Activated T-helper 1 cell treated with anti-CD3 and anti-CD28 coated beads, Interleukin-12 subunit alpha, Interleukin-12 subunit beta, Interleukin-2, Interleukin-4 antibody, amounts not matched to agents 30 ng/mL and 10 ng/mL and 1 ng/mL, durations not matched to agents 14 hours and 24 hours and 36 hours (primary cell): ENCODE results near the gene ARHGAP12. TPM values are rescaled to one million over a fixed set of nuclear protein-coding genes. Genes with fewer than 3 reads are reported as not detected.

Experiments
- DNase-seq: peaks from one replicate; pipeline ENCODE4 v3.0.0; 2021; ENCODE audit warnings: low spot score
- H3K27ac Mint-ChIP-seq: one replicate; pipeline ENCODE4 v1.8.0; 2021; ENCODE audit warnings: mild to moderate bottlenecking, mixed read lengths
- H3K27me3 Mint-ChIP-seq: one replicate; pipeline ENCODE4 v1.8.0; 2022; ENCODE audit warnings: mild to moderate bottlenecking, moderate library complexity, mixed read lengths; ENCODE audit not compliant: insufficient read depth
- H3K36me3 Mint-ChIP-seq: one replicate; pipeline ENCODE4 v1.8.0; 2021; ENCODE audit warnings: low read depth, mixed read lengths
- H3K4me1 Mint-ChIP-seq: one replicate; pipeline ENCODE4 v1.8.0; 2021; ENCODE audit warnings: low read depth, mixed read lengths
- H3K4me3 Mint-ChIP-seq: one replicate; pipeline ENCODE4 v1.8.0; 2021; ENCODE audit warnings: mild to moderate bottlenecking, moderate library complexity, mixed read lengths
- H3K9me3 Mint-ChIP-seq: one replicate; pipeline ENCODE4 v1.8.0; 2021; ENCODE audit warnings: mixed read lengths
- intact Hi-C: fragments of 100-400 bp; cut with micrococcal nuclease; formaldehyde crosslinking; loops from one replicate; pipeline ENCODE4 v1.15.1; 2024
- total RNA-seq: library from RNA; stranded (reverse); gene quantifications from 2 replicates; pipeline ENCODE4 v1.2.3, GENCODE V29; 2022

Gene ARHGAP12
- total RNA-seq, 1 donor from 2014 or later = 3.5 TPM

DNA sequence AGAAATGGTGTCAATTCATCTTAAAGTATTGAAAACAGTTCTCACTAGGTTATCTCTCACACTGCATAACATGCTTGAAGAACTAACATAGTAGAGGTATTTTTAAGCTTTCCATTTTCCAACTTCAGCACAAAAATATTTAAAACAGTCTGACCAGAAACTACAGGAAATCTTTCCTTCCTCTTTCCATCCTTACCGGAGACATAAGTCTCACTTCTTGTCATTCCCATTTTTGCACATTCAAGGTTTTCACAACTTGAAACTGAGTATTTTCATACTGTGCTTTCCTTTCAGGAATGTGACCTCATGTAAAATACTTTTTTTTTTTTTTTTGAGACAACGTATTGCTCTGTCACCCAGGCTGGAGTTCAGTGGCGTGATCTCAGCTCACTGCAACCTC, 45.2 kb downstream of the ARHGAP12 start:
- intact Hi-C loops = no loop called here

DNA sequence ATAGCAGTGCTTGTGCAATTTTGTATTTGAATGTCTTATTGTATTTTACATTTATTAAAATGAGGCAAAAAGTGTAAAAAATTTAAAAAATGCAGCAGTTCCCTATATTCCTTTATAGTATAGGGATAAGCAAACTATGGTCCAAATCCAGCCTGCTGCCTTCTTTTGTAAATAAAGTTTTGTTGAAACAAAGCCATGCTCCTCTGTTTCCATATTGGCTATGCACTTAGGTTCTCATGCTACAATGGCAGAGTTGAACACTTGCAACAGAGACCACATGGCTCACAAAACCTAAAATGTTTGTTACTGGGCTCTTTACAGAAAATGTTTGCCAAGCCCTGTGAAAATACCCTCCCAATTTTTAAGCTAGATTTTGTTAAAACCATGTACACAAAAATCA, 50.1 kb downstream of the ARHGAP12 start:
- Mint-ChIP-seq H3K27me3 (peaks cover 4% of the 10 kb centered on the region), H3K4me1 (peaks cover 21% of the 10 kb centered on the region), H3K4me3 (no peak overlapping the region), H3K9me3 (no peaks in the 10 kb centered on the region), H3K36me3 (no peaks in the 10 kb centered on the region), H3K27ac (no peak overlapping the region)
- DNase-seq = no peak
- intact Hi-C loops = no loop called here

More for the DNA sequence above, 45.2 kb downstream of the ARHGAP12 start:
- DNase-seq = no peak
- Mint-ChIP-seq H3K4me1 (no peaks in the 10 kb centered on the region), H3K9me3 (no peaks in the 10 kb centered on the region), H3K27ac (no peak overlapping the region), H3K4me3 (no peak overlapping the region), H3K36me3 (peaks cover 1% of the 10 kb centered on the region), H3K27me3 (peaks cover 4% of the 10 kb centered on the region)

DNA sequence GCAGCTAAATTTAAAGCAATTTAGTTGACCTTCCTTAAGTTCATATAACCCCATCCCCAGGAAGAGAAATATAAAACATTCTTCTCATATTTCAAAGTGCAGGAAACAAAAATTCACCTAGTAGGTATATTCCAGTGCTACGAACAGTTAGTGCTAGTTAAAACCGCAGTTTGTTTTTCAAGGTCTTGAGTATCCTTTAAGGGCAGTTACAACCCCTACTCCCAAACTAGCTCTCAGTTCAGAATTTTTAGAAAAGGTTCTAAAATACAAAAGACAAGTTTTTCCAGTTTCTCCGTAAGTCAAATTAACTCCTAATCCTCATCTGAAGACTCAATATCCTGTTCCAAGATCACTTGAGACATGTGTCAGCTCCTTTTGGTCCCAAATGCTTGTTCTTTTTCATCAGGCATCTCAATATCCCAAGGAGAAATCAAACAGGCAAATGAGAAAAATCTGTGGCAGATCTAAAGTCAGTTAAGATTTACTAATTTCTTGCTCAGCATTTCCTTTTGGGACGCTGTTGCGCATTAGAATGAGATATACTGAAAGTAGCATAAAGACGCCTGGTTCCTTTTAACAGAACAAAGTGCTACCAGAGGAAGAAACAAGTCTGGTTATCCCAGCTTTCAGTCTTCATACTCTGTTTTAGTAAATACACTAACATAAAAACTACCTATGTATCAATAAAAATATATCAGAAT, 51.8 kb downstream of the ARHGAP12 start:
- peaks cover 21% of the 10 kb centered on the region for H3K4me1 Mint-ChIP-seq

DNA sequence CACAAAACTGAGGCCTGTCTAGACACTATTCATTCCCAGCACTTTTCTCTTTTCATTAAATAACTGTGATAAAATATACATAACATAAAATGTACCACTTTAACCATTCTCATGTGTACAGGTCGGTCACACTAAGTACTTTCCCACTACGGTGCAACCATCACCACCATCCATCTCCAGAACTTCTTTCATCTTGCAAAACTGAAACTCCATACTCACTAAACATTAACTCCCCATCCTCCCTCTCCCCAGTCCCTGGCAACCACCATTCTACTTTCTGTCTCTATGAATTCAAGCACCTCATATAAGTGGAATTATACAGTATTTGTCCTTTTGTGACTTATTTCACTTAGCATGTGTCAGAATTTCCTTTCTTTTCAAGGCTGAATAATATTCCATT, 53.0 kb downstream of the ARHGAP12 start:
- peaks cover 4% of the 10 kb centered on the region for H3K27me3 Mint-ChIP-seq
- DNase-seq = no peak
- no peak overlapping the region for H3K27ac Mint-ChIP-seq
- H3K4me3 Mint-ChIP-seq = no peak overlapping the region
- H3K9me3 Mint-ChIP-seq = no peaks in the 10 kb centered on the region
- intact Hi-C loops = no loop called here
- peaks cover 21% of the 10 kb centered on the region for H3K4me1 Mint-ChIP-seq
- H3K36me3 Mint-ChIP-seq = no peaks in the 10 kb centered on the region

More for the DNA sequence above, 51.8 kb downstream of the ARHGAP12 start:
- no peaks in the 10 kb centered on the region for H3K36me3 Mint-ChIP-seq
- intact Hi-C loops = no loop called here
- no peak overlapping the region for H3K27ac Mint-ChIP-seq
- no peak overlapping the region for H3K4me3 Mint-ChIP-seq
- DNase-seq = no peak
- peaks cover 4% of the 10 kb centered on the region for H3K27me3 Mint-ChIP-seq
- H3K9me3 Mint-ChIP-seq = no peaks in the 10 kb centered on the region

DNA sequence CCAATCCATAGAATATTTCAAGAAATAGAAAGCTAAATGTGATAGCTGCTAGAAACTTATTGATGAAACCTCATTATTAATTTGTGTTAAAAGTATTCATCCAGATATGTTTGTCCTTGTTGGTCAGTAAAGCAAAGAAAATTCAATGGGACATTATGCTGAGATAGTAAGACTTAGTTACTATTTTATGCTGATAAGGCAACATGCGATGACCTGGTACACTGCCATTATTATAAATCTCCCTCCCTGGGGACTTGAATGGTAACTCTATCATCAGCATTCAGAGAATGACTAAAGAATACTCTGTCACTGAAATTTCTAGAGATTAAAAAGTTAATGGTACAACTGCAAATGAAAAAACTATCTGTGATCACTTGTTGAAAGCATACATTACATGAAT, 54.9 kb downstream of the ARHGAP12 start:
- no peaks in the 10 kb centered on the region for H3K9me3 Mint-ChIP-seq
- H3K27ac Mint-ChIP-seq = no peak overlapping the region
- H3K4me3 Mint-ChIP-seq = no peak overlapping the region
- intact Hi-C loops = no loop called here
- no peak for DNase-seq
- no peaks in the 10 kb centered on the region for H3K36me3 Mint-ChIP-seq
- H3K27me3 Mint-ChIP-seq = no peaks in the 10 kb centered on the region
- peaks cover 21% of the 10 kb centered on the region for H3K4me1 Mint-ChIP-seq

DNA sequence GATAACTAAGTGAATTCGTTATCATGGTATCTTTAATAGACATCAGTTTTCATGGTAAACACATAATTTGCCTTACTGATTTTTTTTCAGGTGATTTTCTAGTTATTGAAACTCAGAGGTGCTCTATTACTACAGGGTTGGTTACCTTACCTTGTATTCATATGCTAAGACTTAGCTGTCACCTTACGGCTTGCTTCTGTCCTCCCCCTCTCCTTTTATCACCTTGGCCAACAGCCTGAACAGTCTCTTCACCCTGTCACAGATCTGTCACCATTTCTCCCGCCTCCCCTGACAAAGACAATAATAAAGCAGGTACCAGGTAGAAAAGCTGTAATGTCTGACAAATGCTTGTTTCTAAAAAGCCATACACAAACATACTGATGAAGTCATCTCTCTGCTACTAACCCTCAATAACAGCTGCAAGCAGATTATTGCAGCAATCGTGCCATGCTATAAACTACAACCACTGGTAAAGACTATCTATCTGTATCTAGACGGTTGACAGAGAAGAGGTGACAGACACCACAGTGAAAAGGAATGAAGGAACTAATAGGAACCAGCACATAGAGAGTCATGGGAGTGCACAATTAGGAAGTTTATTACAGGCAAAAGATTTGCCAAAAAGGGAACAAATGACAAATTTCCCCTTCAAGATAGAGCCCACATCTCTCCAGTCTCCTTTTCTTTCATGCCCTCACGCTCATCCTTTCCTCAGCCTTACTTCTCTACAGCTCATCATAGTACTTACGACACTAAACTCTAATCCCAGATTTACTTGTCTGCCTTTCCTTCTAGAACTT, 57.2 kb downstream of the ARHGAP12 start:
- Mint-ChIP-seq H3K27me3 (no peaks in the 10 kb centered on the region), H3K9me3 (no peaks in the 10 kb centered on the region), H3K4me3 (no peak overlapping the region), H3K4me1 (peaks cover 15% of the 10 kb centered on the region), H3K36me3 (no peaks in the 10 kb centered on the region), H3K27ac (no peak overlapping the region)
- intact Hi-C loops = no loop called here
- no peak for DNase-seq

DNA sequence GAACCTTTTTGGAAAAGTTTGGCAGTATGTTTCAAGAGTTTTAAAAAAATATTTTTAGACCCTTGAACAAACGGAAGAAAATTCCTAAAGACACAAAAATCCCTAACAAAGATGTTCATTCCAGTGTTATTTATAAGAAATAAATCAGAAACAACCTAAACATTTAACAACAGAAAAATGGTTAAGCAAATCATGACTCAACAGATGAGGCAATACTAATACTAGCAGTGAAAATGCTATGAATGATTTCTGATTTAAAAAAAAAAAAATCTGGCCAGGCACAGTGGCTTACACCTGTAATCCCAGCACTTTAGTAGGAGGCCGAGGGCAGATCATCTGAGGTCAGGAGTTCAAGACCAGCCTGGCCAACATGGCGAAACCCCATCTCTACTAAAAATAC, 61.0 kb downstream of the ARHGAP12 start:
- DNase-seq = no peak
- H3K4me3 Mint-ChIP-seq = no peak overlapping the region
- H3K9me3 Mint-ChIP-seq = no peaks in the 10 kb centered on the region
- no peak overlapping the region for H3K27ac Mint-ChIP-seq
- peaks cover 1% of the 10 kb centered on the region for H3K4me1 Mint-ChIP-seq
- intact Hi-C loops = no loop called here
- no peaks in the 10 kb centered on the region for H3K27me3 Mint-ChIP-seq
- H3K36me3 Mint-ChIP-seq = no peaks in the 10 kb centered on the region

DNA sequence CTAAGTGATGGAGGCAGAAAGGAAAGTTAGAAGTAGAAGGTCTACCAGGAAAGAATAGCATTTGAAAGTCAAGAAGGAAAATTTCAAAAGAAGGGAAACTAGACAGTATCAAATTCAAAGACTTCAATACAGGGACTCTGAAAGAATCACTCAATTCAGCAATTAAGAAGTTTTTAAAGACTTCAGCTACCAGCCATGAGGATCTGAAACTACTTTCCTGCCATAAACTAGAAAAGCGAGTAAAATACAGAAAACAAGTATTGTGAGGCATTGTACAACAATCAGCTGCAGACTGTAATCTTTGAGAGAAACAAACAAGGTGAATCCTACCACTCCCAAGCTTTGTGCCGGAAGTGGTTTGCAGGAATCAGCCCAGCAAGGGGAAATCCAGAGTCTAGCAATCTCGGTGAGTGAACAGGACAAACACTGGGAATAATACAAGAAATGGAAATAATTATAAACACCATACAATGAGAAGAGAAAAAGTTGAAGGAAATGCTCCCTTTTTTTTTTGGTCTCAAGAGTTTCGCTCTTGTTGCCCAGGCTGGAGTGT, 62.4 kb downstream of the ARHGAP12 start:
- Mint-ChIP-seq H3K27me3 (no peaks in the 10 kb centered on the region), H3K4me1 (peaks cover 7% of the 10 kb centered on the region), H3K9me3 (no peaks in the 10 kb centered on the region), H3K36me3 (no peaks in the 10 kb centered on the region), H3K27ac (no peak overlapping the region), H3K4me3 (no peak overlapping the region)
- DNase-seq = no peak
- intact Hi-C loops = no loop called here

DNA sequence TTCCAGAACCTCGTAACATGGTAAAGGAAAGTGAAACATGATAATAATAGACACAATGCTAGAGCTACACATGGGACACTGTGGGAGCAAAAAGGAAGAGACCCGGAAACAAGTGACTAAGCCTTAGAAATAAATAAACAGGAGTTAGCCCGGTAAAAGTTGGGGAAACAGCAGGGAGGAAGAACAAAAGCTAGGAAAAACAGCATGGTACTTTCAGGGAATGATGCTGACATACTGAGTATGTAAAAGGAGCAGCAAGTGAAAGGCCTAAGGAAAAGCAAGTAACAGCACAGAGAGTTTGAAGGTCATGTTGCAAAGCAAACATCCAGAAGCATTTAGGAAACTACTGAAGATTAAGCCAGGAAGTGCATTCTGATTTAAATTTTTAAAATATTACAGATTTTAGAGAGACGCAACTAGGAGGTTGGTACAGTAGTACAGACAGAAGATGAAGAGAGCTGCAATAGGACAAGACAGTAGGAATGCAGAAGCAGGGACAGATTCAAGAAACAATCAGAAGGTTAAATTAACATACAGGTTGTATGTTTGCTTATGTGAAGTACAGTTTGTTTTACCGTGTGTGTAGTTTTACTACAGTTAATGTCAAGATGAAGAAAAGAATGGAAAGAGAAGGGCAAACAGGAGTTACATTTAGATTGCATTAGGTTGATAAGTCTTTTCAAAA, 63.7 kb downstream of the ARHGAP12 start:
- no peak for DNase-seq
- no peaks in the 10 kb centered on the region for H3K27me3 Mint-ChIP-seq
- H3K4me3 Mint-ChIP-seq = no peak overlapping the region
- H3K36me3 Mint-ChIP-seq = no peaks in the 10 kb centered on the region
- H3K9me3 Mint-ChIP-seq = no peaks in the 10 kb centered on the region
- peaks cover 7% of the 10 kb centered on the region for H3K4me1 Mint-ChIP-seq
- intact Hi-C loops = loop anchor here (5.0 kb wide), 2 partner anchors 82 to 502 kb away; no protein-coding TSS in a partner anchor
- H3K27ac Mint-ChIP-seq = no peak overlapping the region

DNA sequence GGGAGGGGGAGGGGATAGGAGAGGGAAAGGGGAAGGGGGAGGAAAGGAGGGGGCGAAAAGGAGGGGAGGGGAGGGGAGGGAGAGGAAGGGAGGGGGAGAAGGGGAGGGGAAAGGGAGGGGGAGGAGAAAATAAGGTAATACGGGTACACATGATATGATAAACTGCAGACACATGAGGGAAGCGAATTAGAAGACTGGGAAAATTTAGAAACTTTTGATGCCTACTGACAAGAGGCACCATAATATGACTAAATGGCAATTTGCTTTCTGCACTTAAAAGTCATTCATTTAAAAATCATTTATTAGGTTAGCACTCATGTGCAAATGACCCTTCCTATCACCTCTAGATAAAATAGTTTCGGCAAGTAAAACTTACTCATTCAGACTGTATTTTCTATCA, 73.6 kb downstream of the ARHGAP12 start:
- Mint-ChIP-seq H3K9me3 (no peaks in the 10 kb centered on the region), H3K36me3 (peaks cover 1% of the 10 kb centered on the region), H3K27ac (no peak overlapping the region), H3K4me3 (no peak overlapping the region), H3K27me3 (no peaks in the 10 kb centered on the region), H3K4me1 (peaks cover 5% of the 10 kb centered on the region)
- intact Hi-C loops = no loop called here
- no peak for DNase-seq

DNA sequence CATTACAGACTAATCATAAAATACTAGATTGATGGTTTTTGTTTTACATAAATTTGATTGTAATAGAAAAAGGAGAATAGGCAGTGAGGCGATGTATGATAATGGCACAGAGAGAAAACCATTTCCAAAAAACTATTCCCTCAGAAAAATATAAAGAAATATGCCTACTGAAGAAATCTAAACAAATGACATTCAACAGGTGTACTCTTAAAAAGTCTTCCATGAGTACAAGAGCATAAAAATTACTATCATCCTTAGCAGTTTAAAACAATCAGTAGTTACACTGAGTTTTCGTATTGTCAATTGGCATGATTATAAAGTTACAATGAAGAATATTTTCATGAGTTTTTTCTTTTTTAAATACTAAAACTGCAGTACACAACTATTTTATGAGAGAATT, 75.0 kb downstream of the ARHGAP12 start:
- intact Hi-C loops = no loop called here
- H3K27me3 Mint-ChIP-seq = no peaks in the 10 kb centered on the region

DNA sequence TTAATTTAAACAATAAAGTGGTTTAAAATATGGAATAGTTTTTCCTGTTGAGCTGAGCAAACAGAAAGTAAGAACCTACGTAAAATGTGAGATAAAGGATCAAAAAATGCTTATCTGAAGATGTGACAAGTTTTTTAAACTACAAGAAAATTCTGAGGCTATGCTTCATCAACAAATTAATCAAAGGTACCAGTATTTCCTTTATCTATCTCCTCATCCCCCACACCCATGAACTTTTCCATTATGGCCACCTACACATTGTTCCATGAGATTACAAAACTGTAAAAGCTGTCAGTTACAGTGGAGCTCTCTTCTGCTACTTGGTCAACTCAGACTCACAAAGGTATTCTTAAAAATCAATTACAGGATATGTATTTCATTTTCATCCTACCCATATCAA, 77.4 kb downstream of the ARHGAP12 start:
- Mint-ChIP-seq H3K27me3 (no peaks in the 10 kb centered on the region), H3K36me3 (no peaks in the 10 kb centered on the region), H3K4me1 (peaks cover 5% of the 10 kb centered on the region), H3K4me3 (no peak overlapping the region), H3K9me3 (no peaks in the 10 kb centered on the region), H3K27ac (no peak overlapping the region)
- intact Hi-C loops = no loop called here
- DNase-seq = no peak

More for the DNA sequence above, 75.0 kb downstream of the ARHGAP12 start:
- H3K9me3 Mint-ChIP-seq = no peaks in the 10 kb centered on the region
- no peak overlapping the region for H3K27ac Mint-ChIP-seq
- no peak overlapping the region for H3K4me3 Mint-ChIP-seq
- DNase-seq = no peak
- peaks cover 1% of the 10 kb centered on the region for H3K36me3 Mint-ChIP-seq
- H3K4me1 Mint-ChIP-seq = peaks cover 5% of the 10 kb centered on the region

DNA sequence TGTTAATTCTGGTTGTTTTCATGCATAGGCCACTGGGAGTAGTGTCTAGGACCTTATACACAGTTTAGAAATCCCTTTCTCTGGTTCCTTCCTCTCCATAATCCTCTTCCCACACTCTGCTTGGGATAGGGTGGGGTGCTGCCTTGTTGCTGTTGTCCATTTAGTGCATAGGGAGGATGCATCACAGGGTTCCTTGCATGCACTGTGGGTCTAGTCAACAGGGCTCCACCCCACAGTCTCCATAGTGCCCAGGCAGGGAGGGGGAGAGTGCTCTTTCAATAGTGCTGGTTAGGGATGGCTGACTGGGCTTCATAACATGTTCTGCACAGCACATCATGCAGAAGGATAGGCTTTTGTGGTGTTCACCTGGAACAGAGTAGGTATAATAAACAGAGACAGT, 81.1 kb downstream of the ARHGAP12 start:
- H3K27ac Mint-ChIP-seq = no peak overlapping the region
- H3K9me3 Mint-ChIP-seq = no peaks in the 10 kb centered on the region
- peaks cover 3% of the 10 kb centered on the region for H3K27me3 Mint-ChIP-seq
- intact Hi-C loops = no loop called here
- no peaks in the 10 kb centered on the region for H3K36me3 Mint-ChIP-seq
- no peak for DNase-seq
- no peak overlapping the region for H3K4me3 Mint-ChIP-seq
- peaks cover 5% of the 10 kb centered on the region for H3K4me1 Mint-ChIP-seq
